SU-DHL-6 (cell line): ENCODE results near the gene IFNL1.

ENCODE experiments used
- EZH2phosphoT487 ChIP-seq: fragments of 200-600 bp; sonication (generic), shearing (Covaris generic); conservative IDR thresholded peaks from 2 replicates; pipeline ENCODE4 v1.6.1; 2018; ENCODE audit warnings: mild to moderate bottlenecking, antibody characterized with exemption, low read length, moderate library complexity, mixed read lengths
- TF ChIP-seq, protein P1 (sequence below): fragments of 200-600 bp; sonication (generic); IDR thresholded peaks from one replicate; pipeline ENCODE4 v1.5.1; 2017; ENCODE audit warnings: antibody characterized with exemption, mild to moderate bottlenecking, low read length, moderate library complexity; ENCODE audit not compliant: insufficient read depth, poor library complexity, severe bottlenecking

DNA sequence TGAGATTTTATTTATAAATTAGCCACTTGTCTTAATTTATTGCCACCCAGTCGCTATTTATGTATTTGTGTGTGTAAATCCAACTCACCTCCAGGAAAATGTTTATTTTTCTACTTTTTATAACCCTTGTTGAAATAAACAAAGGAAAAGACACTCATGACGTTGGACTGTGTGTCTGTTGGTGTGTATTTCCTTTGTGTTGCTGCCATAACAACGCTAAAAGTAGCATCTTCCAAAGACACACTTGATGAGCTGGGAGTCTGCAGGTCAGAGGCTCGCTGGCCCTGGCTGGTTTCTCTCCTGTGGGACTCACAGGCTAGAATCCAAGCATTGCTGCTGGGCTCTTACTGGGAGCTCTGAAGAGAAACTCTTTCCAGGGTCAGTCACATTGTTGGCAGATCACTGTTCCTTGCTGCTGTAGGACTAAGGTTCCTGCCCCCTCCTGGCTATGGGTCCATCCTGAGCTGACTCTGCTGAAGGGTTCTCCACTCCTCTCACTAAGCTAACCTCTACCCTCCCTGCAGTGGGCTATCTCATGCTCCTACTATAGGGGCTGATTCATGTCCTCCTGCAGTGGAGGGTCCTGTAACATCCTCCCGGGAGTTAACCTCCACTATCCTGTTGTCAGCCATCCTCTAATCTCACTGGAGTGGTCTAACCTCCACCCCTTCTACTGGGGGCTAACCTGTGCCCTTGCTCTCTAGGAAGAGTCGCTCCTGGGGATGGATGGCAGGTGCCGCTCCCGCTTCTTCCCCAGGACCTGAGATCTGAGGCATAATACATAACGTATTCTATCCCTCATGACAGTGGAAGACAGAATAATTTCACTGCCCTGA is 26.0 kb upstream of the IFNL1 start:
- TF ChIP-seq, protein P1, sequence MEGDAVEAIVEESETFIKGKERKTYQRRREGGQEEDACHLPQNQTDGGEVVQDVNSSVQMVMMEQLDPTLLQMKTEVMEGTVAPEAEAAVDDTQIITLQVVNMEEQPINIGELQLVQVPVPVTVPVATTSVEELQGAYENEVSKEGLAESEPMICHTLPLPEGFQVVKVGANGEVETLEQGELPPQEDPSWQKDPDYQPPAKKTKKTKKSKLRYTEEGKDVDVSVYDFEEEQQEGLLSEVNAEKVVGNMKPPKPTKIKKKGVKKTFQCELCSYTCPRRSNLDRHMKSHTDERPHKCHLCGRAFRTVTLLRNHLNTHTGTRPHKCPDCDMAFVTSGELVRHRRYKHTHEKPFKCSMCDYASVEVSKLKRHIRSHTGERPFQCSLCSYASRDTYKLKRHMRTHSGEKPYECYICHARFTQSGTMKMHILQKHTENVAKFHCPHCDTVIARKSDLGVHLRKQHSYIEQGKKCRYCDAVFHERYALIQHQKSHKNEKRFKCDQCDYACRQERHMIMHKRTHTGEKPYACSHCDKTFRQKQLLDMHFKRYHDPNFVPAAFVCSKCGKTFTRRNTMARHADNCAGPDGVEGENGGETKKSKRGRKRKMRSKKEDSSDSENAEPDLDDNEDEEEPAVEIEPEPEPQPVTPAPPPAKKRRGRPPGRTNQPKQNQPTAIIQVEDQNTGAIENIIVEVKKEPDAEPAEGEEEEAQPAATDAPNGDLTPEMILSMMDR, result no peak
- TF ChIP-seq EZH2phosphoT487, result no peak
